Right cardiac atrium (tissue), 5 donors: Measurements from ENCODE around the gene RNF208. TPM values are rescaled to one million over a fixed set of nuclear protein-coding genes. Genes with fewer than 3 reads are reported as not detected.

Experiments used
- ATAC-seq, 2 donors: fragments of 200-7000 bp; cut with Tn5 transposase; one replicate each; pipeline versions ENCODE4 v1.8.0 to v1.9.1; 2020; ENCODE audit warnings: moderate library complexity in 2 of 2, mild to moderate bottlenecking in 1 of 2
- DNase-seq, 3 donors: peaks; one replicate each; pipeline ENCODE4 v3.0.0-alpha.2; 2020
- H3K27ac ChIP-seq: one replicate; pipeline ENCODE4 v1.5.1; 2013; ENCODE audit warnings: mild to moderate bottlenecking, low read length, control low read depth, moderate library complexity
- H3K27me3 ChIP-seq: one replicate; pipeline ENCODE4 v1.6.1; 2013; ENCODE audit not compliant: control insufficient read depth, insufficient read depth
- H3K4me1 ChIP-seq: one replicate; pipeline ENCODE4 v1.6.1; 2013; ENCODE audit warnings: low read length; ENCODE audit not compliant: control insufficient read depth, insufficient read depth
- H3K4me3 ChIP-seq: one replicate; pipeline ENCODE4 v1.5.1; 2013; ENCODE audit warnings: low read length, control low read depth
- H3K9me3 ChIP-seq: one replicate; pipeline ENCODE4 v1.6.1; 2013; ENCODE audit warnings: low read length; ENCODE audit not compliant: control insufficient read depth
- WGBS: extraction: QIAGEN DNeasy Blood & Tissue Kit; methylation state at CpG from one replicate; pipeline ENCODE4 v1.1.7; 2013; 5-methylcytosine and 5-hydroxymethylcytosine counted together
- intact Hi-C, 4 donors: fragments of 100-400 bp; cut with DNase I; formaldehyde crosslinking; loops; one replicate each; pipeline versions ENCODE4 v1.11.0 to v1.14.0; 2022 to 2023
- long read RNA-seq, 4 donors: library from polyadenylated mRNA; unstranded; transcript quantifications; one replicate each; pipeline ENCODE4 v2.0.0, GENCODE V29; 2020 to 2021
- polyA plus RNA-seq: library from polyadenylated mRNA; stranded (reverse); fragments of 200-250 nt; gene quantifications from one replicate; pipeline ENCODE4 v1.2.3, GENCODE V29; 2013
- total RNA-seq, 4 donors: library from RNA; stranded (reverse); fragmentation: NEBNext Ultra II Directional; extraction: Animal tissue kit (Norgen Biotek cat#: 25700); gene quantifications; one replicate each; pipeline ENCODE4 v1.2.1, GENCODE V29; 2021
- donor health status: healthy with polysubstance abuse.
- donor health status: DM: no; HTN: yes; CAD: no.
- donor health status: DM: no; HTN: no; CAD: no.
- donor health status: DM: no; HTN: yes; CAD: no; lungs with severe emphysema.
- donor health status: DM: yes; HTN: yes; CAD: no.

The RNF208 gene
- total RNA-seq = 10 to 100 TPM; 17.7 to 25.9 (median 23.7) TPM
- 36.0 TPM for polyA plus RNA-seq
- long read RNA-seq, donor 1, transcript RNF208-201 (1 exons, 1,077 nt) = major isoform, 33 of 33 reads
- long read RNA-seq, donor 1, partial matches to known transcripts = 0 of 33 reads
- long read RNA-seq, donor 1, other reads (novel, unspliced or antisense) = 0 of 33 reads
- long read RNA-seq, donor 2, transcript RNF208-201 (1 exons, 1,077 nt) = major isoform, 11 of 11 reads
- long read RNA-seq, donor 2, partial matches to known transcripts = 0 of 11 reads
- long read RNA-seq, donor 2, other reads (novel, unspliced or antisense) = 0 of 11 reads
- long read RNA-seq, donor 3, partial matches to known transcripts = 0 of 3 reads
- long read RNA-seq, donor 3, other reads (novel, unspliced or antisense) = 0 of 3 reads
- long read RNA-seq, donor 4, transcript RNF208-201 (1 exons, 1,077 nt) = major isoform, 11 of 11 reads
- long read RNA-seq, donor 4, partial matches to known transcripts = 0 of 11 reads
- long read RNA-seq, donor 4, other reads (novel, unspliced or antisense) = 0 of 11 reads

- Histone ChIP-seq H3K27me3 (no peaks in the 10 kb centered on the region), H3K27ac (peak within 1 kb of the TSS; percentile 46), H3K4me3 (peak within 1 kb of the TSS; percentile 61), H3K9me3 (no peaks in the 10 kb centered on the region), H3K4me1 (peaks cover 5% of the 10 kb centered on the region)
- ATAC-seq = peak; percentile 1 to 6
- 4% methylated on average over 88 of the region's 88 CpGs for WGBS
- intact Hi-C loops = no loop called here
- DNase-seq = peak in 1 of 3 donors; percentile 79
Observed at GRCh38 chr9:137222190-137223077, at the start of gene RNF208. Gene RNF208 (minus strand): TSS chr9:137222240. CDS start chr9:137221212, 1,028 bp downstream.

- WGBS = 27% methylated on average over 3 of the region's 3 CpGs
- no peak for ATAC-seq
- no peak overlapping the region for H3K27ac ChIP-seq
- intact Hi-C loops = no loop called here
- no peaks in the 10 kb centered on the region for H3K9me3 ChIP-seq
- H3K4me1 ChIP-seq = peaks cover 15% of the 10 kb centered on the region
- no peak overlapping the region for H3K4me3 ChIP-seq
- DNase-seq = no peak
- H3K27me3 ChIP-seq = no peaks in the 10 kb centered on the region
Observed at GRCh38 chr9:137271696-137272076, 49.6 kb upstream of the RNF208 start.

GRCh38 chr9:137270929-137271695 lies 49.1 kb upstream of the RNF208 start:
- DNase-seq (peak in 2 of 3 donors; percentile 20 to 66), ATAC-seq (no peak)
- H3K27ac ChIP-seq = no peak overlapping the region
- intact Hi-C loops = no loop called here
- WGBS = 77% methylated on average over 32 of the region's 32 CpGs
- H3K9me3 ChIP-seq = no peaks in the 10 kb centered on the region
- H3K4me3 ChIP-seq = no peak overlapping the region
- no peaks in the 10 kb centered on the region for H3K27me3 ChIP-seq
- peaks cover 13% of the 10 kb centered on the region for H3K4me1 ChIP-seq

GRCh38 chr9:137269231-137269772 lies 47.3 kb upstream of the RNF208 start:
- Histone ChIP-seq H3K9me3 (no peaks in the 10 kb centered on the region), H3K27me3 (no peaks in the 10 kb centered on the region), H3K4me1 (peaks cover 10% of the 10 kb centered on the region), H3K27ac (peak overlapping the region; percentile 92), H3K4me3 (no peak overlapping the region)
- 39% methylated on average over 17 of the region's 17 CpGs for WGBS
- intact Hi-C loops = no loop called here
- peak; percentile 59 to 70 for ATAC-seq
- peak; percentile 47 to 79 (median 76) for DNase-seq

- DNase-seq = peak in 1 of 3 donors; percentile 38
- intact Hi-C loops = no loop called here
- H3K27ac ChIP-seq = peak overlapping the region; percentile 85
- no peaks in the 10 kb centered on the region for H3K9me3 ChIP-seq
- H3K4me1 ChIP-seq = peaks cover 10% of the 10 kb centered on the region
- H3K4me3 ChIP-seq = no peak overlapping the region
- H3K27me3 ChIP-seq = no peaks in the 10 kb centered on the region
- ATAC-seq = peak in 1 of 2 donors; percentile 42
- WGBS = 65% methylated on average over 19 of the region's 19 CpGs
Observed at GRCh38 chr9:137268538-137269201, 46.6 kb upstream of the RNF208 start.

GRCh38 chr9:137267933-137268355 lies 45.9 kb upstream of the RNF208 start:
- H3K9me3 ChIP-seq = no peaks in the 10 kb centered on the region
- H3K4me1 ChIP-seq = peaks cover 10% of the 10 kb centered on the region
- 87% methylated on average over 6 of the region's 6 CpGs for WGBS
- ATAC-seq (no peak), DNase-seq (no peak)
- intact Hi-C loops = no loop called here
- no peaks in the 10 kb centered on the region for H3K27me3 ChIP-seq
- H3K4me3 ChIP-seq = no peak overlapping the region
- H3K27ac ChIP-seq = no peak overlapping the region

GRCh38 chr9:137266585-137267453 lies 44.8 kb upstream of the RNF208 start:
- no peaks in the 10 kb centered on the region for H3K9me3 ChIP-seq
- H3K27me3 ChIP-seq = no peaks in the 10 kb centered on the region
- ATAC-seq (no peak), DNase-seq (no peak)
- H3K27ac ChIP-seq = no peak overlapping the region
- H3K4me3 ChIP-seq = no peak overlapping the region
- intact Hi-C loops = no loop called here
- 95% methylated on average over 34 of the region's 34 CpGs for WGBS
- peaks cover 10% of the 10 kb centered on the region for H3K4me1 ChIP-seq

GRCh38 chr9:137266162-137266527 lies 44.1 kb upstream of the RNF208 start:
- intact Hi-C loops = no loop called here

GRCh38 chr9:137265496-137266161 lies 43.6 kb upstream of the RNF208 start:
- no peak for DNase-seq
- Histone ChIP-seq H3K27ac (no peak overlapping the region), H3K27me3 (no peaks in the 10 kb centered on the region), H3K4me3 (no peak overlapping the region), H3K9me3 (no peaks in the 10 kb centered on the region), H3K4me1 (peaks cover 10% of the 10 kb centered on the region)
- ATAC-seq = no peak
- WGBS = 96% methylated on average over 29 of the region's 29 CpGs
- intact Hi-C loops = no loop called here

More at GRCh38 chr9:137266162-137266527, 44.1 kb upstream of the RNF208 start:
- no peak overlapping the region for H3K4me3 ChIP-seq
- peaks cover 10% of the 10 kb centered on the region for H3K4me1 ChIP-seq
- 74% methylated on average over 15 of the region's 15 CpGs for WGBS
- no peak for ATAC-seq
- peak in 1 of 3 donors; percentile 67 for DNase-seq
- H3K27ac ChIP-seq = no peak overlapping the region
- H3K27me3 ChIP-seq = no peaks in the 10 kb centered on the region
- no peaks in the 10 kb centered on the region for H3K9me3 ChIP-seq
